DOHH2 (cell line): ENCODE data around the gene SYT6.

Experiments used
- H3F3A ChIP-seq: fragments of 200-600 bp; sonication (generic), shearing (Covaris generic); 2 replicates; pipeline ENCODE4 v1.6.0; 2016; ENCODE audit warnings: antibody characterized with exemption, mild to moderate bottlenecking; ENCODE audit not compliant: control insufficient read depth, insufficient read depth
- H3K27ac ChIP-seq: fragments of 200-600 bp; sonication (generic); 2 replicates; pipeline ENCODE4 v1.5.1; 2014; ENCODE audit warnings: low read depth, mild to moderate bottlenecking, low read length, moderate library complexity
- H3K27me3 ChIP-seq: fragments of 200-600 bp; sonication (generic); 2 replicates; pipeline ENCODE4 v1.6.1; 2014; ENCODE audit warnings: mild to moderate bottlenecking, low read length, mixed read lengths; ENCODE audit not compliant: control insufficient read depth
- H3K36me3 ChIP-seq: fragments of 200-600 bp; sonication (generic); 2 replicates; pipeline ENCODE4 v1.6.1; 2014; ENCODE audit warnings: mild to moderate bottlenecking, low read length, moderate library complexity, mixed read lengths; ENCODE audit not compliant: control insufficient read depth
- H3K4me1 ChIP-seq: fragments of 200-600 bp; sonication (generic); 2 replicates; pipeline ENCODE4 v1.6.1; 2014; ENCODE audit warnings: mild to moderate bottlenecking, low read length, mixed read lengths; ENCODE audit not compliant: control insufficient read depth
- H3K4me2 ChIP-seq: fragments of 200-600 bp; sonication (generic); 2 replicates; pipeline ENCODE4 v1.6.0; 2014; ENCODE audit warnings: mild to moderate bottlenecking, low read length, moderate library complexity
- H3K4me3 ChIP-seq: fragments of 200-600 bp; sonication (generic); 2 replicates; pipeline ENCODE4 v1.5.1; 2014; ENCODE audit warnings: mild to moderate bottlenecking, low read length, mixed read lengths
- H3K79me2 ChIP-seq: fragments of 200-600 bp; sonication (generic); 2 replicates; pipeline ENCODE4 v1.6.1; 2014; ENCODE audit warnings: mild to moderate bottlenecking, low read length, mixed read lengths; ENCODE audit not compliant: control insufficient read depth
- H3K9me2 ChIP-seq: fragments of 200-600 bp; sonication (generic); replicated peaks from 2 replicates; pipeline ENCODE4 v1.6.1; 2014; ENCODE audit warnings: mild to moderate bottlenecking, low read length, mixed read lengths; ENCODE audit not compliant: control insufficient read depth
- H3K9me3 ChIP-seq: fragments of 200-600 bp; sonication (generic); 2 replicates; pipeline ENCODE4 v1.6.1; 2014; ENCODE audit warnings: antibody characterized with exemption, low read length, mixed read lengths; ENCODE audit not compliant: control insufficient read depth, insufficient read depth
- H4K20me1 ChIP-seq: fragments of 200-600 bp; sonication (generic); 2 replicates; pipeline ENCODE4 v1.6.0; 2014; ENCODE audit warnings: low read depth, mild to moderate bottlenecking, antibody characterized with exemption, low read length, moderate library complexity; ENCODE audit not compliant: control insufficient read depth, insufficient read depth
- EZH2phosphoT487 ChIP-seq: fragments of 200-600 bp; sonication (generic); IDR thresholded peaks from 2 replicates; pipeline ENCODE4 v1.6.1; 2017; ENCODE audit warnings: borderline replicate concordance, mild to moderate bottlenecking, antibody characterized with exemption, low read length, moderate library complexity, mixed read lengths
- TF ChIP-seq, protein P1 (sequence below): fragments of 200-600 bp; sonication (generic); IDR thresholded peaks from one replicate; pipeline ENCODE4 v1.5.1; 2014; ENCODE audit warnings: antibody characterized with exemption, mild to moderate bottlenecking, low read depth, low read length; ENCODE audit not compliant: poor library complexity, severe bottlenecking

Gene SYT6

DNA sequence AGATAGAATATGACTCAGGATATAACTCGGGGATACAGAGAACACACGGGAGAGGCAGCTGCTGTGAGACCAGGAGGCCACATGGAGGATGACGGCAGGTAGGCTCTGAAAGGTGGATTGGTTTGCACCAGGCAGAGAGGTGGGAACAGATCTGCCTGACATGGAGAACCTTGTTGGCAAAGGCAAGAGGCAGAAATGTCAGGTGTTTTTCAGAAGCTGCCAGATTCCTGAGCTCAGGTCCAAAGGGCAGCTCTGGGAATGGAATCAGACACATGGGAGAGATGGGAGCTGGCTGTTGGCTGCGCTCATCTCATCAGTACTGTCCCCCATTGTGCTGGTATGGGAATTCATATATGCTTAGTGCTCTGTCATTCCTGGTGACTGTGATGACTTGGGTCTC is 19.2 kb downstream of the SYT6 start:
- no peaks in the 10 kb centered on the region for H3K36me3 ChIP-seq
- no peaks in the 10 kb centered on the region for H3K9me2 ChIP-seq
- H3F3A ChIP-seq, result no peaks in the 10 kb centered on the region

DNA sequence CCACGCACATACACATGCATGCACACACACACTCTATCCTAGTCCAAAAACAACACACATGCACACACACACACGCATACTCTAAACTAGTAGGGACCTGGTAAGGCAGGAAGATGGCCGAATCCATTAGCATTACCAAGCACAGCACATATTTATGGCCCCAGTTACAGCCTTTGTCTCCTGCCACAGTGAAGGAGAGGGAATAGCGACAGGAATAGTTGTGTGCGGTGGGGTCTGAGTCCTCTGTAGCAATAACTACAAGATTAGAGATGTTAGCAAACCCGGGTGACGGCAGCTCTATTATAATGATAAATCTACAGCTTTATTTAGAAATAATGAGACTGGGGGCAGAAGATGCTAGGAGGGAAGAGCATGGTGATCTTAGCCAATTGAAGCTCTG is 20.5 kb downstream of the SYT6 start:
- no peaks in the 10 kb centered on the region for H3K27me3 ChIP-seq
- no peaks in the 10 kb centered on the region for H3K79me2 ChIP-seq
- H3K9me2 ChIP-seq, result no peaks in the 10 kb centered on the region
- no peak overlapping the region for H3K4me3 ChIP-seq
- no peak overlapping the region for H3K27ac ChIP-seq
- TF ChIP-seq EZH2phosphoT487, result no peak
- TF ChIP-seq, protein P1, sequence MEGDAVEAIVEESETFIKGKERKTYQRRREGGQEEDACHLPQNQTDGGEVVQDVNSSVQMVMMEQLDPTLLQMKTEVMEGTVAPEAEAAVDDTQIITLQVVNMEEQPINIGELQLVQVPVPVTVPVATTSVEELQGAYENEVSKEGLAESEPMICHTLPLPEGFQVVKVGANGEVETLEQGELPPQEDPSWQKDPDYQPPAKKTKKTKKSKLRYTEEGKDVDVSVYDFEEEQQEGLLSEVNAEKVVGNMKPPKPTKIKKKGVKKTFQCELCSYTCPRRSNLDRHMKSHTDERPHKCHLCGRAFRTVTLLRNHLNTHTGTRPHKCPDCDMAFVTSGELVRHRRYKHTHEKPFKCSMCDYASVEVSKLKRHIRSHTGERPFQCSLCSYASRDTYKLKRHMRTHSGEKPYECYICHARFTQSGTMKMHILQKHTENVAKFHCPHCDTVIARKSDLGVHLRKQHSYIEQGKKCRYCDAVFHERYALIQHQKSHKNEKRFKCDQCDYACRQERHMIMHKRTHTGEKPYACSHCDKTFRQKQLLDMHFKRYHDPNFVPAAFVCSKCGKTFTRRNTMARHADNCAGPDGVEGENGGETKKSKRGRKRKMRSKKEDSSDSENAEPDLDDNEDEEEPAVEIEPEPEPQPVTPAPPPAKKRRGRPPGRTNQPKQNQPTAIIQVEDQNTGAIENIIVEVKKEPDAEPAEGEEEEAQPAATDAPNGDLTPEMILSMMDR, result no peak
- H3K36me3 ChIP-seq, result no peaks in the 10 kb centered on the region
- H3K4me1 ChIP-seq, result no peaks in the 10 kb centered on the region
- no peaks in the 10 kb centered on the region for H3K9me3 ChIP-seq
- H4K20me1 ChIP-seq, result no peaks in the 10 kb centered on the region
- H3F3A ChIP-seq, result no peaks in the 10 kb centered on the region
- H3K4me2 ChIP-seq, result no peak overlapping the region

More for the DNA sequence above, 19.2 kb downstream of the SYT6 start:
- no peaks in the 10 kb centered on the region for H3K79me2 ChIP-seq
- TF ChIP-seq, protein P1, result no peak
- TF ChIP-seq EZH2phosphoT487, result no peak
- H3K27me3 ChIP-seq, result no peaks in the 10 kb centered on the region
- no peak overlapping the region for H3K4me2 ChIP-seq
- H4K20me1 ChIP-seq, result no peaks in the 10 kb centered on the region
- no peak overlapping the region for H3K4me3 ChIP-seq
- no peaks in the 10 kb centered on the region for H3K4me1 ChIP-seq
- H3K27ac ChIP-seq, result no peak overlapping the region
- no peaks in the 10 kb centered on the region for H3K9me3 ChIP-seq

- Histone ChIP-seq H3K4me2 (no peak overlapping the region), H3K9me2 (no peaks in the 10 kb centered on the region), H4K20me1 (no peaks in the 10 kb centered on the region), H3K9me3 (no peaks in the 10 kb centered on the region), H3K79me2 (no peaks in the 10 kb centered on the region), H3K27ac (no peak overlapping the region), H3F3A (no peaks in the 10 kb centered on the region), H3K27me3 (no peaks in the 10 kb centered on the region), H3K4me1 (no peaks in the 10 kb centered on the region), H3K36me3 (no peaks in the 10 kb centered on the region), H3K4me3 (no peak overlapping the region)
- TF ChIP-seq EZH2phosphoT487, result no peak
- TF ChIP-seq, protein P1, result no peak
Observed at GRCh38 chr1:114131526-114132220, 22.0 kb downstream of the SYT6 start.
